Fibroblast of lung (primary cell): ENCODE measurements around the gene CTAG2. TPM values are rescaled to one million over a fixed set of nuclear protein-coding genes. Genes with fewer than 3 reads are reported as not detected.
A peak's percentile ranks its signal among the peaks of the same experiment; 100 is the strongest.
"Not testable (repeated sequence)": the region's sequence is repeated elsewhere in the genome, so short reads cannot be mapped to it uniquely, and the experiment has no call there.

Experiments used
- DNase-seq, 2 donors: peaks; one replicate each; pipeline versions ENCODE4 v3.0.0 to v3.0.0-alpha.2; 2010; ENCODE audit warnings: low read depth in 2 of 2
- H2AFZ ChIP-seq: 2 replicates; pipeline ENCODE4 v1.5.1; 2012; ENCODE audit warnings: low read length, control low read depth, inconsistent platforms
- H3K27ac ChIP-seq: 2 replicates; pipeline ENCODE4 v1.5.1; 2011; ENCODE audit warnings: low read length, control low read depth; ENCODE audit not compliant: insufficient read depth
- H3K27me3 ChIP-seq: 2 replicates; pipeline ENCODE4 v1.5.1; 2011; ENCODE audit warnings: mild to moderate bottlenecking, low read length; ENCODE audit not compliant: control insufficient read depth, insufficient read depth
- H3K36me3 ChIP-seq: 2 replicates; pipeline ENCODE4 v1.5.1; 2011; ENCODE audit warnings: low read length; ENCODE audit not compliant: control insufficient read depth, insufficient read depth
- H3K4me1 ChIP-seq: 2 replicates; pipeline ENCODE4 v1.5.1; 2011; ENCODE audit warnings: low read length; ENCODE audit not compliant: control insufficient read depth, insufficient read depth; ENCODE audit errors: extremely low read depth
- H3K4me2 ChIP-seq: 2 replicates; pipeline ENCODE4 v1.5.1; 2011; ENCODE audit warnings: low read length, control low read depth; ENCODE audit not compliant: insufficient read depth; ENCODE audit errors: extremely low read depth
- H3K4me3 ChIP-seq, 4 experiments: fragments of 200-600 bp in 1 of 4; sonication (generic) in 1 of 4; replicated peaks in 1 of 4; 2 replicates each; pipeline ENCODE4 v1.5.1; 2011 to 2016; ENCODE audit warnings: low read length in 4 of 4, low read depth in 3 of 4, mild to moderate bottlenecking in 3 of 4, control low read depth in 2 of 4, inconsistent platforms in 1 of 4, mixed read lengths in 1 of 4; ENCODE audit not compliant: insufficient read depth in 1 of 4; ENCODE audit errors: control extremely low read depth in 1 of 4
- H3K79me2 ChIP-seq: 2 replicates; pipeline ENCODE4 v1.5.1; 2012; ENCODE audit warnings: mild to moderate bottlenecking, low read length, inconsistent platforms; ENCODE audit not compliant: control insufficient read depth, insufficient read depth
- H3K9ac ChIP-seq: 2 replicates; pipeline ENCODE4 v1.5.1; 2011; ENCODE audit warnings: mild to moderate bottlenecking, low read length, control low read depth; ENCODE audit not compliant: insufficient read depth
- H3K9me3 ChIP-seq: 2 replicates; pipeline ENCODE4 v1.5.1; 2012; ENCODE audit warnings: low read depth, low read length; ENCODE audit not compliant: control insufficient read depth, insufficient read depth
- H4K20me1 ChIP-seq: 2 replicates; pipeline ENCODE4 v1.5.1; 2011; ENCODE audit warnings: low read length; ENCODE audit not compliant: control insufficient read depth, insufficient read depth; ENCODE audit errors: extremely low read depth
- EZH2 ChIP-seq: IDR thresholded peaks from 2 replicates; pipeline ENCODE4 v1.5.1; 2012; ENCODE audit warnings: low read length, control low read depth, mild to moderate bottlenecking; ENCODE audit errors: missing control alignments
- polyA minus RNA-seq: library from RNA; depleted of rRNA, polyadenylated mRNA; stranded (reverse); fragments of >200 nt; gene quantifications from 2 replicates; pipeline ENCODE4 v1.2.3, GENCODE V29; 2011; ENCODE audit warnings: low replicate concordance
- polyA plus RNA-seq, 2 donors: library from polyadenylated mRNA; depleted of rRNA in 1 of 2; stranded (reverse) in 1 of 2; unstranded in 1 of 2; fragments of >200 nt; gene quantifications; 2 replicates each; pipeline ENCODE4 v1.2.1, GENCODE V29; 2011 to 2012; ENCODE audit warnings: missing spikeins in 1 of 2
- total RNA-seq: library from RNA; depleted of rRNA; stranded (reverse); fragments of >200 nt; gene quantifications from 2 replicates; pipeline ENCODE4 v1.2.1, GENCODE V29; 2014
- TF ChIP-seq, protein P1 (sequence below), 2 donors: IDR thresholded peaks in 1 of 2; conservative IDR thresholded peaks in 1 of 2; 1 replicate in 1 of 2; 2 replicates in 1 of 2; pipeline ENCODE4 v1.5.1; 2011 to 2012; ENCODE audit warnings: low read length in 2 of 2, control low read depth in 1 of 2, inconsistent platforms in 1 of 2, low read depth in 1 of 2, mild to moderate bottlenecking in 1 of 2

Gene CTAG2
- total RNA-seq, result not detected in 2 replicates
- polyA plus RNA-seq, result not detected in 2 replicates
- not detected in 2 replicates for polyA plus RNA-seq (2012)
- not detected in 2 replicates for polyA minus RNA-seq

DNA sequence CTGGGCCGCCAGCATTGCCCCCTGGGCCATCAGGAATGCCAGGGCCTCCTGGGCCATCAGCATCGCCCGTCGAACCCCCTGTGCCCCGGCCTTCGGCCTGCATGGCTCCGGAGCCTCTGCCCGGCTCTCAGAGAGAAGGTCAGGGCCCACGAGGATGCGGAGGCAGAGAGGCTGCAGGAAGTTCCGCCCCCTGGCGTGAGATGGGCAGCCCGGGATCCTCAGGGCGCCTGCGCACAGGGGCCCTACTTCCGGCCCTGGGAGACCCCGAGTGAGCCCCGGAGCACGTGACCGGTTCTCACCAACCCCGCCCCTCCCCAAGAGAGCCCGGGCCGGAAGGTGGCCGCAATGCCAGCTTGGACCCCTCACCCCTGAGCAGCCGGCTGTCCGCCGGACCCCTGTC lies at the start of gene CTAG2:
CTAG2 (minus strand) TSS at position 167 of the 400 bp plus-strand sequence; CDS start at position 103, 64 bp downstream.
- not testable (repeated sequence) for H3K79me2 ChIP-seq, H3K27ac ChIP-seq, H3K9ac ChIP-seq, DNase-seq, H3K4me1 ChIP-seq, H4K20me1 ChIP-seq, H3K4me2 ChIP-seq, H2AFZ ChIP-seq, H3K4me3 ChIP-seq, H3K27me3 ChIP-seq, H3K9me3 ChIP-seq, H3K36me3 ChIP-seq

DNA sequence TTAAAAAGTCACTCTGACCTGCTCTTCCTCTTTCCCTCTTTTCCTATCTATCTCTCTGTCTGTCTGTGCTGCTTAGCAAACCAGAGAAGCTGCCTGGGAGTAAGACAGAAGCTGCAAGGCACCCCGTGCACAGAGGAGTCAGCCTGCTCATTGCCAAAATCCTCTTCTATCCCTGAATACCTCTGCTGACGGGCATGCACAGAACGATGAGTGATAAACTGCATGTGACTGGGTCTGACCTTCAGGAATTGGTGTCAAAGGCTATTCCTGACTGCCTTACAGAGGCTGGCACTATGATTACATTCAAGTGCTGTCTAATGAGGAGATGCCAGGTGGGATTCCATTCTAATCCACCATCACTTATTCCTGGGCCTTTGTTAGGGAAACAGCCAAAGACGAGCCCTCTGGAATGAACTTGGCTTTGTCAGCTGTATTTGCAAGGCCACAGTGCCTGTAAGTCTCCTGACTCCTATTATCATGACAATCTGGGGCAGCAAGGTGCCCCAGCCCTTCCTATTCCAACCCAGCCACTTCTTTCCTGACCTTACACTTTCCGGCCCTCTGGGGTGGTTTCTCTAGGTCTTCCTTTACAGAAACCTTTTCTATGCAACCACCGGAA lies 45.4 kb upstream of the CTAG2 start:
- no peaks in the 10 kb centered on the region for H3K36me3 ChIP-seq
- H3K79me2 ChIP-seq, result no peaks in the 10 kb centered on the region
- H3K27ac ChIP-seq, result no peak overlapping the region
- DNase-seq, result no peak
- no peak for TF ChIP-seq EZH2
- TF ChIP-seq, protein P1, sequence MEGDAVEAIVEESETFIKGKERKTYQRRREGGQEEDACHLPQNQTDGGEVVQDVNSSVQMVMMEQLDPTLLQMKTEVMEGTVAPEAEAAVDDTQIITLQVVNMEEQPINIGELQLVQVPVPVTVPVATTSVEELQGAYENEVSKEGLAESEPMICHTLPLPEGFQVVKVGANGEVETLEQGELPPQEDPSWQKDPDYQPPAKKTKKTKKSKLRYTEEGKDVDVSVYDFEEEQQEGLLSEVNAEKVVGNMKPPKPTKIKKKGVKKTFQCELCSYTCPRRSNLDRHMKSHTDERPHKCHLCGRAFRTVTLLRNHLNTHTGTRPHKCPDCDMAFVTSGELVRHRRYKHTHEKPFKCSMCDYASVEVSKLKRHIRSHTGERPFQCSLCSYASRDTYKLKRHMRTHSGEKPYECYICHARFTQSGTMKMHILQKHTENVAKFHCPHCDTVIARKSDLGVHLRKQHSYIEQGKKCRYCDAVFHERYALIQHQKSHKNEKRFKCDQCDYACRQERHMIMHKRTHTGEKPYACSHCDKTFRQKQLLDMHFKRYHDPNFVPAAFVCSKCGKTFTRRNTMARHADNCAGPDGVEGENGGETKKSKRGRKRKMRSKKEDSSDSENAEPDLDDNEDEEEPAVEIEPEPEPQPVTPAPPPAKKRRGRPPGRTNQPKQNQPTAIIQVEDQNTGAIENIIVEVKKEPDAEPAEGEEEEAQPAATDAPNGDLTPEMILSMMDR (conservative IDR thresholded peaks at IDR 0.05 in 1 of 2, IDR thresholded peaks at IDR 0.05 in 1 of 2; ENCODE audit: low read depth in 1 of 2, low read length in 2 of 2), result no peak
- H4K20me1 ChIP-seq, result no peaks in the 10 kb centered on the region
- no peak overlapping the region for H3K4me2 ChIP-seq
- H3K9me3 ChIP-seq, result no peaks in the 10 kb centered on the region
- H3K4me3 ChIP-seq, result no peak overlapping the region
- peaks cover 7% of the 10 kb centered on the region for H3K4me1 ChIP-seq
- no peak overlapping the region for H2AFZ ChIP-seq
- no peak overlapping the region for H3K9ac ChIP-seq
- no peaks in the 10 kb centered on the region for H3K27me3 ChIP-seq

DNA sequence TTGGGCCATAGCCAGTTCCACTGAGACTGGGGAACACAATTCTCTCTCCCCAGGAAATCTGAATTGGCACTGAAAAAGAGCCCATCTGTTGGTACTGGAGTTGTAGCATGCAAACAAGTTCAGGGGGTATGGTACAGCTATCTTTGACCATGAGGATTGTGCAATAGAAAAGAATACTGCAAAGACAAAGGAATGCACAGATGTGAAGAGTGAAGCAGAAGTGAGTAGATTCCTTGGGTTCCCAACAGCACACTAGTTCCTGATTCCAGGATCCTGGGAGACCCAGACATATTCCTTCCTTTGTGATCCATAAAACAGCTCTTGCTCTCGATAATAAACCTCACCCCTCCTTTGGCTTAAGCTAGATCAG lies 43.3 kb upstream of the CTAG2 start:
- H3K9ac ChIP-seq, result no peak overlapping the region
- no peak overlapping the region for H2AFZ ChIP-seq
- H3K4me2 ChIP-seq, result peak overlapping the region; percentile 52
- peaks cover 7% of the 10 kb centered on the region for H3K4me1 ChIP-seq
- H3K9me3 ChIP-seq, result no peaks in the 10 kb centered on the region
- H4K20me1 ChIP-seq, result no peaks in the 10 kb centered on the region
- peak in 1 of 2 donors; percentile 35 for DNase-seq
- no peaks in the 10 kb centered on the region for H3K36me3 ChIP-seq
- peak overlapping the region; percentile 34 for H3K27ac ChIP-seq
- TF ChIP-seq, protein P1 (conservative IDR thresholded peaks at IDR 0.05 in 1 of 2, IDR thresholded peaks at IDR 0.05 in 1 of 2; ENCODE audit: low read depth in 1 of 2, low read length in 2 of 2), result no peak
- no peaks in the 10 kb centered on the region for H3K27me3 ChIP-seq
- H3K79me2 ChIP-seq, result no peaks in the 10 kb centered on the region
- no peak overlapping the region for H3K4me3 ChIP-seq
